GM12875 (cell line): Measurements from ENCODE around the gene RNF135.

ENCODE experiments used
- H3K4me3 ChIP-seq: one replicate; pipeline ENCODE4 v1.5.1; 2011; ENCODE audit warnings: low read depth, low read length, control low read depth
- TF ChIP-seq, protein P1 (sequence below): IDR thresholded peaks from 2 replicates; pipeline ENCODE4 v1.5.1; 2011; ENCODE audit warnings: low read depth, mild to moderate bottlenecking, control low read depth, inconsistent platforms, low read length, moderate library complexity, borderline replicate concordance; ENCODE audit not compliant: insufficient read depth

RNF135 gene, protein sequence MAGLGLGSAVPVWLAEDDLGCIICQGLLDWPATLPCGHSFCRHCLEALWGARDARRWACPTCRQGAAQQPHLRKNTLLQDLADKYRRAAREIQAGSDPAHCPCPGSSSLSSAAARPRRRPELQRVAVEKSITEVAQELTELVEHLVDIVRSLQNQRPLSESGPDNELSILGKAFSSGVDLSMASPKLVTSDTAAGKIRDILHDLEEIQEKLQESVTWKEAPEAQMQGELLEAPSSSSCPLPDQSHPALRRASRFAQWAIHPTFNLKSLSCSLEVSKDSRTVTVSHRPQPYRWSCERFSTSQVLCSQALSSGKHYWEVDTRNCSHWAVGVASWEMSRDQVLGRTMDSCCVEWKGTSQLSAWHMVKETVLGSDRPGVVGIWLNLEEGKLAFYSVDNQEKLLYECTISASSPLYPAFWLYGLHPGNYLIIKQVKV

DNA sequence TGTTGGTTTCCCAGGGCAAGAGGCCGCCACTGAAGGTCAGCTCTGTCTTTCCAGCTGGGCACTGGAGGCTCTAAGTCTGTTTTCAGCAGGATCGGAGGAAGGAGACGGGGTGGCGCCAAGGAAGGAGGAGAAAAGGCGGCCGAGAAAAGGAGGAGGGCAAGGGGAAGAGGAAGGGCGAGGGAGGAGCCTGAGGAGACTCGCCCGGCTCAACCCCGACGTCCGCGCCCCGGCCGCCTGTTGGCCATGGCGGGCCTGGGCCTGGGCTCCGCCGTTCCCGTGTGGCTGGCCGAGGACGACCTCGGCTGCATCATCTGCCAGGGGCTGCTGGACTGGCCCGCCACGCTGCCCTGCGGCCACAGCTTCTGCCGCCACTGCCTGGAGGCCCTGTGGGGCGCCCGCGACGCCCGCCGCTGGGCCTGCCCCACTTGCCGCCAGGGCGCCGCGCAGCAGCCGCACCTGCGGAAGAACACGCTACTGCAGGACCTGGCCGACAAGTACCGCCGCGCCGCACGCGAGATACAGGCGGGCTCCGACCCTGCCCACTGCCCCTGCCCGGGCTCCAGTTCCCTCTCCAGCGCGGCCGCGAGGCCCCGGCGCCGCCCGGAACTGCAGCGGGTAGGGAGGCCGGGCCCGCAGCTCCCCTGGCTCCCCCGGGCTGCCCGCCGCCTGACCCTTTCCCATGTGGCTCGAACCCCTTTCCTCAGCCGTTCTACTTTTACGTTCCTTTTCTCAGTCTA, at the start of gene RNF135:
RNF135 (plus strand) TSS at position 209 of the 737 bp plus-strand sequence; CDS start at position 244, 35 bp downstream.
- TF ChIP-seq, protein P1, sequence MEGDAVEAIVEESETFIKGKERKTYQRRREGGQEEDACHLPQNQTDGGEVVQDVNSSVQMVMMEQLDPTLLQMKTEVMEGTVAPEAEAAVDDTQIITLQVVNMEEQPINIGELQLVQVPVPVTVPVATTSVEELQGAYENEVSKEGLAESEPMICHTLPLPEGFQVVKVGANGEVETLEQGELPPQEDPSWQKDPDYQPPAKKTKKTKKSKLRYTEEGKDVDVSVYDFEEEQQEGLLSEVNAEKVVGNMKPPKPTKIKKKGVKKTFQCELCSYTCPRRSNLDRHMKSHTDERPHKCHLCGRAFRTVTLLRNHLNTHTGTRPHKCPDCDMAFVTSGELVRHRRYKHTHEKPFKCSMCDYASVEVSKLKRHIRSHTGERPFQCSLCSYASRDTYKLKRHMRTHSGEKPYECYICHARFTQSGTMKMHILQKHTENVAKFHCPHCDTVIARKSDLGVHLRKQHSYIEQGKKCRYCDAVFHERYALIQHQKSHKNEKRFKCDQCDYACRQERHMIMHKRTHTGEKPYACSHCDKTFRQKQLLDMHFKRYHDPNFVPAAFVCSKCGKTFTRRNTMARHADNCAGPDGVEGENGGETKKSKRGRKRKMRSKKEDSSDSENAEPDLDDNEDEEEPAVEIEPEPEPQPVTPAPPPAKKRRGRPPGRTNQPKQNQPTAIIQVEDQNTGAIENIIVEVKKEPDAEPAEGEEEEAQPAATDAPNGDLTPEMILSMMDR = peak; percentile 36; the same call in 1 of the 2 replicates
- peak within 1 kb of the TSS; percentile 88 for H3K4me3 ChIP-seq

DNA sequence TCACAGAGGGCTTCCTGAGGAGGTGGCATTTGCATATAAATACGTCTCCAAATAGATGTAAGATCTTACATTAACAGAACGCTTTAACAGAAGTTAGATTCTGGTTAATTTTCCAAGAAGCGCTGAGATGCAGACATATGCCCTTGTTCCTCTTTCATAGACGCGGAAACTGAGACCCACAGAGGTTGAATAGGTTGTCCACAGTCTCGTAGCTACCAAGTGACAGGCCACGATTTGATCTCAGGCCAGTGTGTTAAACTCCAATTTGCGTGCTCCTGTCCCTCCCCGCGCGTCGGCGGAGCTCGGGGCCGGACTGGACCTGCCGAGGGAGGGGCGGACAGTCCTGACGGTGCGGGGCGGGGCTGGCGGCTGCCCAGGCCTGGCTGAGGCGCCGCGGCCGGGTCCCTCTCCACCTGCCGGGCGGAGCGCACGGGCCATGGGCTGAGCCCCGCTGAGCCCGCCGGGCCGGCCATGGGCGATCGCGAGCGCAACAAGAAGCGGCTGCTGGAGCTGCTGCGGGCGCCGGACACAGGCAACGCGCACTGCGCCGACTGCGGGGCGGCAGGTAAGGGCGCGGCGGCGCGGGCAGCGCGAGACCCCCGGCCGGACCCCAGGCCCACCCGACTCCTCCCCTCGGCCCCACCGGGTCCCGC, 49.2 kb upstream of the RNF135 start, which contains the start of gene ADAP2:
ADAP2 (plus strand) TSS at position 402 of the 653 bp plus-strand sequence; CDS start at position 472, 70 bp downstream.
- peak within 1 kb of the TSS; percentile 45 for H3K4me3 ChIP-seq
- TF ChIP-seq, protein P1 = no peak

DNA sequence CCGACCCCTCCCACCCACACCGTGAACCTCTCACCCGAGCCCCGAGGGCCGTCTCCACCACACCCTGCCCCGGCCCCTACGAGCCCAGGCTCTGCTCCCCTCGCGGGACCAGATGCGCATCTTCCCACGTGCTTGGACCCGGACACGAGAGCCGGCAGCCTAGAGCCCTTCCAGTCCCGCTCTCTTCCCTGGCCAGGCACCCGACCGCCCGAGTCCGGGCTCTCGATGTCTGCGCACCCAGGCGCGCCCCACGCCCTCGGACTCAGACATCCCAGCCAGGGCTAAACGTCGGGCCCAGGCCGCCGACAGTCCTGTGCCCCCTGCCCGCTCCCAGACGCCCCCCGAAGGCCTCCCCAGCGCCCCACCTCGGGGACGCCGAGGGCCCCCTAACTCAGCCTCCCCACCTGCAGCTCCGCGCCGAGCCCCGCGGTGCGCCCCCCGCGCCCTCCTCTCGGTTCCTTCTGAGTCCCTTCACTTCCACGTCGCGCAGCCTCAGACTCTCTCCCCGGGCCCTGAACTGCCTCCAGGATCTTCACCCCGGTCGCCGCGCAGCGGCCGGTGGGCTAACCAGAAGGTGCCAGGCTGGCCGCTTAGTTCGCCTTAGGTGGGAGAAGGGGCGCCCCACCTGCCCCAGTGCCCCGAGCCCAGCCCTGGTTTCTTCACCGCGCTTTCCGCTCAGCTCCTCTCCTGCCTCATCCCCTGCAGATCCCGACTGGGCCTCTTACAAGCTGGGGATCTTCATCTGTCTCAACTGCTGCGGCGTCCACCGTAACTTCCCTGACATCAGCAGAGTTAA, 48.4 kb upstream of the RNF135 start:
- peak overlapping the region; percentile 45 for H3K4me3 ChIP-seq
- TF ChIP-seq, protein P1 = no peak

DNA sequence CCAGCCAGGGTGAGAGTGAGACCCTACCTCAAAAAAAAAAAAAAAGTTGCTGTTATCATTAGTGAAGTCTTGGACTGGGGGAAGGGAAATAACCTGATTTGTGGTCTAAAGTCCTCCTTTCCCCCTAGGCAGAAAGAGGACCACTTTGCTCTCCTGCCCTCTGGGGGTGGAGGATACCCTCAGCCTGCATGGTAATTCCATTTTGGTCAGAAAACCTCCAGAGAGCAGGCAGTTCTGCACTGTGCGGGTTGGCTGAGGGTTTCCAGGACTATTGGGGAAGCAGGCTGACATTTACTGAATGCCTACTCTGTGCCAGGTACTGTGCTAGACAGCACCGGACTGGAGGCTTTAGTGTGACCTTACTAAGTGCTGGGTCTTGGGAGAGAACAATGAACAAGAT, 46.5 kb upstream of the RNF135 start:
- no peak overlapping the region for H3K4me3 ChIP-seq
- TF ChIP-seq, protein P1 = no peak

DNA sequence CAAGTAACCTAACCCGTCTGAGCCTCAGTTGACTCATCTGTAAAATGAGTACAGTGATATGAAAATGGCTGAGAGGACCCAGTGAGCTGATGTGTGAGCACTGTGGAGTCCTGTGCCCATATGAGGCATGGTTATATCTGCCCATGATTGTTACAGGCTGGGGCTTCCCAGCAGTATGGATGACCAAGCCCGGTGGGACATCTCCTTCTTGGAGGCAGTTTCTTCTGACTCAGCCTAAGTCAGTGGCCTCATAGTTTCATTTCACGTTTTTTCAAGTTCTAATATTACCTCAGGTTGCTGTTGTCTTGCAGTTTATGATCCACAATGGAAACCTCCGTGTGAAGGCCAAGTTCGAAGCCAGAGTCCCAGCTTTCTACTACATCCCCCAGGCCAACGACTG, 44.3 kb upstream of the RNF135 start:
- no peak overlapping the region for H3K4me3 ChIP-seq
- TF ChIP-seq, protein P1 = no peak

DNA sequence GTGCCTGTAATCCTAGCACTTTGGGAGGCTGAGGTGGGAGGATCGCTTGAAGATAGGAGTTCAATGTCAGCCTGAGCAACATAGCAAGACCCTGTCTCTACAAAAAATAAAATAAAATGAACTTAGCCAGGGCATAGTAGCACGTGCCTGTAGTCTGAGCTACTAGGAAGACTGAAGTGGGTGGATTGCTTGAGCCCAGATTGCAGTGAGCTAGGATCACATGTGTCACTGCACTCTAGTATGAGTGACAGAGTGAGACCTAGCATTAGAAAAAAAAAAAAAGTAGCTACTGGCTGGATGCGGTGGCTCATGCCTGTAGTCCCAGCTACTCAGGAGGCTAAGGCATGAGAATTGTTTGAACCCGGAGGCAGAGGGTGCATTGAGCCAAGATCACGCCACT, 43.1 kb upstream of the RNF135 start:
- no peak overlapping the region for H3K4me3 ChIP-seq
- TF ChIP-seq, protein P1 = no peak
